Gastrocnemius medialis (tissue), 4 donors: ENCODE data around the gene MNAT1. TPM values are rescaled to one million over a fixed set of nuclear protein-coding genes. Genes with fewer than 3 reads are reported as not detected.
A peak's percentile ranks its signal among the peaks of the same experiment; 100 is the strongest.

Source experiments
- ATAC-seq, 2 donors: fragments of 150-250 bp; one replicate each; pipeline ENCODE4 v1.9.1; 2016
- DNase-seq, 2 donors: peaks; one replicate each; pipeline ENCODE4 v3.0.0-alpha.2; 2019
- H3K27ac ChIP-seq, 4 donors: fragments of 200-600 bp; sonication (generic); 1 replicate in 1 of 4; 2 replicates in 3 of 4; pipeline ENCODE4 v1.5.1; 2016 to 2018; ENCODE audit warnings: mild to moderate bottlenecking in 2 of 4, moderate library complexity in 1 of 4
- H3K27me3 ChIP-seq, 3 donors: fragments of 200-600 bp; sonication (generic) in 2 of 3; 1 replicate in 1 of 3; 2 replicates in 2 of 3; pipeline versions ENCODE4 v1.5.1 to v1.6.0; 2016 to 2019; ENCODE audit warnings: mild to moderate bottlenecking in 1 of 3, moderate library complexity in 1 of 3
- H3K36me3 ChIP-seq, 2 donors: fragments of 200-600 bp; sonication (generic) in 1 of 2; one replicate each; pipeline ENCODE4 v1.5.1; 2017 to 2018
- H3K4me1 ChIP-seq, 2 donors: fragments of 200-600 bp; sonication (generic) in 1 of 2; one replicate each; pipeline ENCODE4 v1.5.1; 2016 to 2017; ENCODE audit warnings: mild to moderate bottlenecking in 2 of 2
- H3K4me3 ChIP-seq, 4 donors: fragments of 200-600 bp; sonication (generic) in 3 of 4; 1 replicate in 1 of 4; 2 replicates in 3 of 4; pipeline ENCODE4 v1.5.1; 2016 to 2019; ENCODE audit warnings: mild to moderate bottlenecking in 2 of 4
- H3K9me3 ChIP-seq, 3 donors: fragments of 200-600 bp; sonication (generic) in 2 of 3; 1 replicate in 1 of 3; 2 replicates in 2 of 3; pipeline ENCODE4 v1.5.1; 2016 to 2019
- POLR2A ChIP-seq, 2 donors: fragments of 450-650 bp; IDR thresholded peaks; one replicate each; pipeline ENCODE4 v1.6.1; 2017; ENCODE audit warnings: antibody characterized with exemption in 2 of 2, mild to moderate bottlenecking in 2 of 2, moderate library complexity in 2 of 2
- in situ Hi-C, 4 donors: fragments of 200-750 bp; cut with MboI; loops; one replicate each; pipeline versions ENCODE4 v1.15.0 to v1.8.0; 2017; ENCODE audit warnings: low sequenced_read_pairs in 4 of 4
- intact Hi-C: fragments of 100-400 bp; cut with DNase I; formaldehyde crosslinking; loops from one replicate; pipeline ENCODE4 v1.15.1; 2023; ENCODE audit warnings: low total_unique reads
- total RNA-seq, 4 donors: library from RNA; depleted of rRNA; stranded (reverse); fragments of >200 nt; gene quantifications; one replicate each; pipeline versions ENCODE4 v1.1.0 to v1.2.3, GENCODE V29; 2016
- TF ChIP-seq, protein P1 (sequence below), 5 experiments: fragments of 450-650 bp in 3 of 5; fragments of 200-600 bp in 2 of 5; sonication (generic) in 2 of 5; IDR thresholded peaks in 4 of 5; conservative IDR thresholded peaks in 1 of 5; 1 replicate in 4 of 5; 2 replicates in 1 of 5; pipeline ENCODE4 v1.5.1; 2016 to 2019; ENCODE audit warnings: antibody characterized with exemption in 5 of 5, mild to moderate bottlenecking in 3 of 5, moderate library complexity in 3 of 5

Gene MNAT1
- total RNA-seq, 4 donors from 2014 or later = 50.1 to 69.2 (median 62.0) TPM

DNA sequence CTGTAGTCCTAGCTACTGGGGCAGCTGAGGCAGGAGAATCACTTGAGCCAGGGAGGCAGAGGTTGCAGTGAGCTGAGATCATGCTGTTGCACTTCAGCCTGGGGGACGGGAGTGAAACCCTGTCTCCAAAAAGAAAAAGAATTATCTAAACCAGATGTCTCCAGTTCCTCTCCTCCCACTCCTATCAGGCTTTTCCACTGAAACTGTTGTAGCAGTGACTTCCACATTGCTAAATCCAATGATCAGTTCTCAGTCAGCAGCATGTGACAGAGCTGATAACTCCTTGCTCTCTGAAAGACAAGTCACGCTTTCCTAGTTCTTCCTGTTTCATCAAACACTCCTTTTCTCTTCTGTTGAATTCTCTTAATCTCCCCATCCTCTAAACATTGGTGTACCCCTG, 255.0 kb downstream of the MNAT1 start:
- Histone ChIP-seq H3K27me3 (no peaks in the 10 kb centered on the region), H3K9me3 (no peaks in the 10 kb centered on the region), H3K27ac (no peak overlapping the region), H3K36me3 (peaks cover 0 to 71% of the 10 kb centered on the region in 2 donors), H3K4me1 (peaks cover 4 to 7% of the 10 kb centered on the region in 2 donors), H3K4me3 (no peak overlapping the region)
- intact Hi-C loops = no loop called here
- DNase-seq = no peak
- in situ Hi-C loops = loop anchor here in 1 of 4 donors (10.0 to 25.0 kb wide), 2 partner anchors 275 to 352 kb away; partner anchors contain the start of gene SIX1
- no peak for ATAC-seq
- TF ChIP-seq, protein P1, sequence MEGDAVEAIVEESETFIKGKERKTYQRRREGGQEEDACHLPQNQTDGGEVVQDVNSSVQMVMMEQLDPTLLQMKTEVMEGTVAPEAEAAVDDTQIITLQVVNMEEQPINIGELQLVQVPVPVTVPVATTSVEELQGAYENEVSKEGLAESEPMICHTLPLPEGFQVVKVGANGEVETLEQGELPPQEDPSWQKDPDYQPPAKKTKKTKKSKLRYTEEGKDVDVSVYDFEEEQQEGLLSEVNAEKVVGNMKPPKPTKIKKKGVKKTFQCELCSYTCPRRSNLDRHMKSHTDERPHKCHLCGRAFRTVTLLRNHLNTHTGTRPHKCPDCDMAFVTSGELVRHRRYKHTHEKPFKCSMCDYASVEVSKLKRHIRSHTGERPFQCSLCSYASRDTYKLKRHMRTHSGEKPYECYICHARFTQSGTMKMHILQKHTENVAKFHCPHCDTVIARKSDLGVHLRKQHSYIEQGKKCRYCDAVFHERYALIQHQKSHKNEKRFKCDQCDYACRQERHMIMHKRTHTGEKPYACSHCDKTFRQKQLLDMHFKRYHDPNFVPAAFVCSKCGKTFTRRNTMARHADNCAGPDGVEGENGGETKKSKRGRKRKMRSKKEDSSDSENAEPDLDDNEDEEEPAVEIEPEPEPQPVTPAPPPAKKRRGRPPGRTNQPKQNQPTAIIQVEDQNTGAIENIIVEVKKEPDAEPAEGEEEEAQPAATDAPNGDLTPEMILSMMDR (IDR thresholded peaks at IDR 0.05 in 4 of 5, conservative IDR thresholded peaks at IDR 0.05 in 1 of 5) = no peak
- TF ChIP-seq POLR2A (IDR thresholded peaks at IDR 0.05) = no peak

DNA sequence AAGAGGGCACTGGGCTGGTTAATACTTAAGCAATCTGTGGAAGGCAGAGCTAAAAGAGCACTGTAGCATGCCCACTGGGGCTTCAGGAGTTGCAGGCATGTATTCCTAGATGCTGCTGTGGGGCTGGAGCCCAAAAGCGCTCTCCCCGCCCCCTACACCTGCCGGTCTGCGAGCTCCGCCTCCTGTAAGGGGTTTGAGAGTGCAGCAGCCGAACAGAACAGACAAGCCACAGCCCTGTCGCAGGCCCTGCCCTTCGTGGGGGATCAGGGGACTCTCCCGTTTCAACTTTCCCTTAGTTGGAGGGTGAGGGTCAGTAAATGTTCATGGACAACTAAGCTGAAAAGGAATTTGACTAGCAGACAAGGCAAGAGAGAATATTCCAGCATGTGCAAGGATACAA, 264.1 kb downstream of the MNAT1 start:
- Histone ChIP-seq H3K36me3 (peaks cover 0 to 17% of the 10 kb centered on the region in 2 donors), H3K4me3 (no peak overlapping the region), H3K9me3 (no peaks in the 10 kb centered on the region), H3K4me1 (no peaks in the 10 kb centered on the region), H3K27me3 (no peaks in the 10 kb centered on the region), H3K27ac (no peak overlapping the region)
- no peak for DNase-seq
- intact Hi-C loops (no loop called here), in situ Hi-C loops (loop anchor here in 1 of 4 donors (25.0 kb wide), 1 partner anchor 361 kb away; the partner anchor contains the start of gene SIX1)
- ATAC-seq = no peak
- TF ChIP-seq POLR2A (IDR thresholded peaks at IDR 0.05) = no peak
- TF ChIP-seq, protein P1 (IDR thresholded peaks at IDR 0.05 in 4 of 5, conservative IDR thresholded peaks at IDR 0.05 in 1 of 5) = no peak

DNA sequence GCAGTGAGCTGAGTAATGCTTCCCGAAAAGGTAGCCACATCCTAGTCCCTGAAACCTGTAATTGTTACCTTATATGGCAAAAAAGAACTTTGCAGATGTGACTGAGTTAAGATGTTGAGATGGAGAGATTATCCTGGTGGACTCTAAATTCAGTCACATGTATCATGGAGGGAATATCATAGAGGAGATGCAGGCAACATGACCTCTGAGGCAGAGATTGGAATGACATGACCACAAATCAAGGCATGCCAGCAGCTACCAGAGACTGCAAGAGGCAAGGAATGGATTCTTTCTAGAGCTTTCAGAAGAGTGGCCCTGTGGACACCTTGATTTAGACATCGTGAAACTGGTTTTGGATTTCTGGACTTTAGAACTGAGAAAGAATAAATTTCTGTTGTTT, 265.0 kb downstream of the MNAT1 start:
- no peaks in the 10 kb centered on the region for H3K4me1 ChIP-seq
- no peaks in the 10 kb centered on the region for H3K9me3 ChIP-seq
- ATAC-seq = no peak
- intact Hi-C loops = no loop called here
- no peak for DNase-seq
- H3K27me3 ChIP-seq = no peaks in the 10 kb centered on the region
- in situ Hi-C loops = loop anchor here in 1 of 4 donors (25.0 kb wide), 1 partner anchor 362 kb away; the partner anchor contains the start of gene SIX1
- TF ChIP-seq, protein P1 (IDR thresholded peaks at IDR 0.05 in 4 of 5, conservative IDR thresholded peaks at IDR 0.05 in 1 of 5) = no peak
- TF ChIP-seq POLR2A (IDR thresholded peaks at IDR 0.05) = no peak
- H3K4me3 ChIP-seq = no peak overlapping the region
- H3K27ac ChIP-seq = no peak overlapping the region
- peaks cover 0 to 11% of the 10 kb centered on the region in 2 donors for H3K36me3 ChIP-seq

DNA sequence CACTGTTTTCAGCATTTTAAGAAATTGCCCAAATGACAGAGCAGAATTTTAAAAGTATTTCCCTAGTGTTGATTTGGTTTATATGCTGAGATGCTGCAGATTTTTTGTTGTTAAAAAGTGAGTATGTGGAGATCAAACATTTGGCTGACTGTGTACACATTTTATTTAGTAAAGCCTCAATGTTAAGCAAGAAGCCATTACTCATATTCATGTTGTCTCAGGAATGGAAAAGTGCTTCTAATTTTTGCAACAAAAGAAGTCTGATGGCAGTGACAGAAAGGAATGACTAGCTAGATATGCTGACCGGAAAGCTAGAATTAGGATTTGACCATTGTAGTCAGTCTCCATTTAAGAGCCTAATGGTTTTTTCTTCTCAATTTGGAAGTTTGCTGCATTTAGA, 269.0 kb downstream of the MNAT1 start:
- no peak for TF ChIP-seq POLR2A (IDR thresholded peaks at IDR 0.05)
- TF ChIP-seq, protein P1 (IDR thresholded peaks at IDR 0.05 in 4 of 5, conservative IDR thresholded peaks at IDR 0.05 in 1 of 5) = no peak
- H3K9me3 ChIP-seq = no peaks in the 10 kb centered on the region
- H3K4me3 ChIP-seq = no peak overlapping the region
- H3K36me3 ChIP-seq = peaks cover 0 to 4% of the 10 kb centered on the region in 2 donors
- ATAC-seq (no peak), DNase-seq (no peak)
- intact Hi-C loops (no loop called here), in situ Hi-C loops (no loop called here)
- H3K27ac ChIP-seq = no peak overlapping the region
- no peaks in the 10 kb centered on the region for H3K27me3 ChIP-seq
- H3K4me1 ChIP-seq = no peaks in the 10 kb centered on the region

DNA sequence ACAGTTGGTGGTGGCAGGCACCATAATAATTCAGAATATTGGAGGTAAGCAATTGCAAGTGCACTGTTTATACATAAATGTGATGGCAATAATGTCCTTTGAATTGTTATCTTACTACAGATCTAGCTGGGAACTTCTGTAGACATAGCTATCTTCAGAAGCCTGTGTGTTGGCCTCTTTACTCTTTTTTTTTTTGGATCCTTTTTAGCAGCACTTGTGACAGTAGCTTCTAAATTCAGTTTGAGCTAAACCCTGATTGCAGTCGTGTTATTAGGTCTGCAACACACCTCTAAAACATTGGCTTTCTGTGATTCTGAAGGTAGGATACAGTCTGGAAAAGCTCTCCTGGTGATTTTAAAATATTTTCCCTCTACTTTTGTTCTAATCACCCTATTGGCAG, 285.0 kb downstream of the MNAT1 start:
- ATAC-seq (peak in 1 of 2 donors; percentile 33), DNase-seq (no peak)
- Histone ChIP-seq H3K36me3 (no peaks in the 10 kb centered on the region), H3K27ac (peak overlapping the region; percentile 5 to 47 (median 23)), H3K9me3 (no peaks in the 10 kb centered on the region), H3K4me1 (peaks cover 10 to 12% of the 10 kb centered on the region in 2 donors), H3K27me3 (no peaks in the 10 kb centered on the region), H3K4me3 (no peak overlapping the region)
- intact Hi-C loops (no loop called here), in situ Hi-C loops (no loop called here)
- no peak for TF ChIP-seq POLR2A (IDR thresholded peaks at IDR 0.05)
- TF ChIP-seq, protein P1 (IDR thresholded peaks at IDR 0.05 in 4 of 5, conservative IDR thresholded peaks at IDR 0.05 in 1 of 5) = no peak
